ENCODE measurements around the gene PDS5B.
A peak's percentile ranks its signal among the peaks of the same experiment; 100 is the strongest.
"Not testable (repeated sequence)": the region's sequence is repeated elsewhere in the genome, so short reads cannot be mapped to it uniquely, and the experiment has no call there.

PDS5B gene

DNA sequence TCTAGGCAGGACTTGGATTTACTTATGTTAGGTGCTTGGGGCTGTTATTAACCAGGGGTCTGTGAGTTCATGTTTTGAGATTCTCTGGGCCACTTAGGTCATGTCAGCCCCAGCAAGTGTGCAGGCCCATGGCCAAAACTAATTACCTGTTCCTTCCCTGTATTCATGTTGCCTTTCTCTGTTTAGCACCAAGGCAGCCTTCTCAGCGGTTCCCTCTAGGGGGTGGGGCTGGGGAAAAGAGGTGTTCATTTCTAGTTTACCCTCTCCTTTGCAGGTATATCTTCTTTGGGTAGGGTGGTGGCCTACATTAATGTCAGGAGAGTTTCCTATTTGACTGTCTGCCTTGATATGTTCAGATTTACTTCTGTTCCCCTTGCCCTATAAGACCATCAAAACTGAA lies 61.7 kb downstream of the PDS5B start:
- no peak for DNase-seq (ENCODE audit: low read depth)

GRCh38 chr13:32650705-32651311 lies 64.6 kb downstream of the PDS5B start:
- DNase-seq (ENCODE audit: low read depth): peak; percentile 43

DNA sequence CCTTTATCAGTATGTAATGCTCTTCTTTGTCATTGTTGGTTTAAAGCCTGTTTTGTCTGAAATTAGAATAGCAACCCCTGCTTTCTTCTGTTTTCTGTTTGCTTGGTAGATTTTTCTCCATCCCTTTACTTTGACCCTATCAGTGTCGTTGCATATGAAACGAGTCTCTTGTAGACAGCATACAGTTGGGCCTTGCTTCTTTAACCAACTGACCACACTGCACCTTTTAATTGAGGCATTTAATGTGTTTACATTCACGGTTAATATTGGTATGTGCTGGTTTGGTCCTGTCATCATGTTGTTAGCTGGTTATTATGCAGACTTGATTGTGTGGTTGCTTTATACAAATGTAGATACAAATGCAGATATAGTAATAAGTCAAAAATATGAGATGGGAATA lies 71.1 kb downstream of the PDS5B start:
- no peak for DNase-seq (ENCODE audit: low read depth)

GRCh38 chr13:32659736-32660135 lies 73.5 kb downstream of the PDS5B start:
- no peak for DNase-seq (ENCODE audit: low read depth)

DNA sequence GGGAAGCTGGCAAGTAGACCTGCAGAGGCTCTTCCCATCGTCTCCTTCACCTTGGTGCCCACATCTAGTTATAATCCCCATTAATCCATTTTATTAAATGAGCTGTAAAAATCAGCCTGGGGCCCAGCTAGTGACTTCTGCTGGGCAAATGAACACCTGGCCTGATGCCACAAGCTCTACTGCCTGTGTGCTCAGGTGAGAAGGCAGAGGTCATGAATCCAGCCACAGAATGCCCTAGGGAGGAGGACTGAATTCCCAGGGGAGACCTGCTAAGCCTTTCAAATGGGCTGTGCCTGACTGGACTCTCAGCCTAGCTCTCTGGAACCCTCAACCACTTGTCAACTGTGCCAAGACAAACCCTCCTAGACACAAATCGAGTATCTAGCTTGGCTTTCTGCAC lies 74.0 kb downstream of the PDS5B start:
- no peak for DNase-seq (ENCODE audit: low read depth)

DNA sequence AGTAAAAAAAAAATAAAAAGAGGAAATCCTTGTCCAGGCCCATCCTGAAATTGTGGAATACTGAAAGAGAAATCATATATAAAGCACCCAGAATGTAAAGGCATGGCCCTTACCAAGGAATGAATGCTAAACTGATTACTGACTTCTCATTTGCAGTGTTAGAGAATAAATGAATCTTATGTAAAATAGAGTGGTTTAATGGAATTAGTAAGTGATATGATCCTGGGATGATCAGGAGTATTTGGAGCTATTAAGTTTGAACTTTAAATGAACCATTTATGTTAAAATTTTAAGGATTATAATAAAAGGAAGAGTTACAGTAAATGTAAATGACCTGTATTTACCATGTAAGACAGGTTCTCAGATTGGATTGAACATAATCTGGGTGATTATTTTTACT lies 75.4 kb downstream of the PDS5B start:
- DNase-seq (ENCODE audit: low read depth): no peak

GRCh38 chr13:32663660-32664059 lies 77.4 kb downstream of the PDS5B start:
- DNase-seq (ENCODE audit: low read depth): no peak

- DNase-seq (ENCODE audit: low read depth): no peak
These were observed 80.8 kb downstream of the PDS5B start for GRCh38 chr13:32666990-32667571.

- no peak for DNase-seq (ENCODE audit: low read depth)
These were observed 82.9 kb downstream of the PDS5B start for GRCh38 chr13:32669030-32669646.

DNA sequence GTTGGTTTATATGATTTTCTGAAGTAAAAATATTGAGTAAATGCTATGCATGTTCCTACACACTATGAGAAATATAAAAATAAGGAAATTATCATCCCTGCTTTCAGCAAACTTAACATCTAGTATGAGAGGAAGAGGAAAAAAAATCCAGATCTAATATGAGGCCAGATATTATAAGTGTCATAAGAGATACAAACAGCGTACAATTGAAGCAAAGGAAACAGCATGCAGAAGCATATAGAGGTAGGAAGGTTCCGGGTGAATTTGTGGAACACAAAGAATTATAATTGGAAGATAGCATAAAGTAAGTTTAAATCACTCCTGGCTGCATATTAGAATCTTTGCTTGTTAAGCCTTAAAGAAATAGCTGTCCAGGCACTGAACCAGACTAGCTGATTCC lies 88.3 kb downstream of the PDS5B start:
- no peak for DNase-seq (ENCODE audit: low read depth)

DNA sequence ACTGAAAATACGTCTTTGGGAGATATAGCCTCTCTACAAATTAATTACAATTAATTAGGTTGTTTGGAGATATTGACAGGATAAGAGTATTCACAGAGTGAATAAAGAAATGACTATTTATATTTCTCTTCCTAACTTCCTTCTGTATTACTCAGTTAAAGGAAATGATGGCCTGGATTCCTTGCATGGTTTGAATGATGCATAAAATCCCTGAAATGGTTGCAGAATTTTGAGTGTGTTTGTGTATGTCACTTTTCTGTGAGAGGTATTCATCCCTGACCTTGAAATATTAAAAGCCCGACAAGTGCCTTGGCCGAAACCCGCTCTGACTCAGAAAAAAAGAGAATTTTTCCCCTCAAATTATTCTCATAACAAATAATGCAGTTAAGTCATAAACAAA lies 90.0 kb downstream of the PDS5B start:
- DNase-seq (ENCODE audit: low read depth): no peak

DNA sequence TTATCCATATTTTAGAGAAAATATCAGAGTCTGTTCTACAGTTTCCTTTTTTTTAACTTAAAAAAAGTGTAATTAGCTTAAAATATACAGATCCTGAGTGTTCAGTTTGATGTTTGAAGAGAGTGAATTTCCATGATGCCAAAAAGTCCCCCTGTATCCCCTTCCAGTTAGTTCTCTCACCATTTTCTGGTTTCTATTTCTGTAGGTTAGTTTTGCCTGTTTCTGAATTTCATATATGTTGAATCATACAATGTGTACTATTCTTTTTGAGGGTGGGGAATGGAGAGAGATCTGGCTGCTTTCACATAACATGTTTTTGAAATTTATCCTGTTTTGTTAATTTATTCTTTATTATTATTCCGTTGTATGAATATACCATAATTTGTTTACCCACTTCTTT lies 95.9 kb downstream of the PDS5B start:
- DNase-seq (ENCODE audit: low read depth): no peak

DNA sequence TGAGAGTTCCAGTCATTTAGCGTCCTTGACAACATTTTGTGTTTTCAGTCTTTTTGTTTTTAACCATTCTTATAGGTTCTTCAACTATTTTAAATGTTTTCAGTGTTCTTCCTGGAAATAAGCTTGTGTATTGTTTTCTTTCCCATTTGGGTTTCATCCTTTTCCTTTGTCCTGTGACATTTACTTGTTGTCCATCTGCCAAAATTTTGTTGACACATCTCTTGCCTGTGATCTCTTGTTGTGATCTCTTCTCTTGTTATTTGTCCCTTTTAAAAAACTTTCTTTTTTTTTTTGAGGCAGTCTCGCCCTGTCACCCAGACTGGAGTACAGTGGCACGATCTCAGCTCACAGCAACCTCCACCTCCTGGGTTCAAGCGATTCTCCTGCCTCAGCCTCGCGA lies 96.5 kb downstream of the PDS5B start:
- DNase-seq (ENCODE audit: low read depth): no peak

DNA sequence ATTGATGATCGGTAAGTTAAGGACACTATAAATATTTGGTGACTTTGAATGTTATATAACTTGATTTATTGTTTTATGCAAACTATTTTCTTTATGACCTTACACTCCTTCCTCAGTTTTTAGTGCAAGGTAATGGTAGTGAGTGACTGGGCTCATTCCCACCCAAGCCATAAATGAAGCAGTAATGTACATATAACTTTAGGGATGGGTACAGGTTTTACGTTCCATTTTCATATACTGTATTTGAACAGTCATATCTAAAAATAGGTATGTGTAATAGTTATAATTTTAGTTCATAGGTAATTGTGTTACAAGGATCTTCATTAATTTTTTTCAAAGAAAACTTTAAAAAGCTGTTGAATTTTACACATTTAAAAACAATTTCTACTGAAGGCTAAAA lies 101.0 kb downstream of the PDS5B start:
- no peak for DNase-seq (ENCODE audit: low read depth)

- no peak for DNase-seq (ENCODE audit: low read depth)
These were observed 109.5 kb downstream of the PDS5B start for GRCh38 chr13:32695602-32696250.

DNA sequence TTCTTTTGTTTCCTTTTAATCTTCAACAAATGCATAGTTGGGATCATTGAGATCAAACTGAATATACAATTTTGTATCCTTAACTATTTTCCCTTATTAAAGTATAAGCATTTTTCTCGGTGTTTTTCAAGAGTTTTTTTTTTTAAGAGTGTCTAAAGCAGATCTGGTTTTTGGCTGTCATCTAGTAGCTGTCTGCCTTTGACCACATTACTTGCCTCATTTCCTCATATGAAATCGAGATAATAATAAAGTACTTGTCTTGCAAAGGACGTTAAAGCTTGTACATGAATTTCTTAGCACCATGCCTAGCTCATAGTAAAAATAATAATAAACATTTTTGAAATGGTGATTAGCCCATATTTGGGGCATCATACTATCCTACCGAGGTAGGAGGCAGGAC lies 121.2 kb downstream of the PDS5B start:
- DNase-seq (ENCODE audit: low read depth): no peak

- DNase-seq (ENCODE audit: low read depth): no peak
These were observed 127.1 kb downstream of the PDS5B start for GRCh38 chr13:32713397-32713796.

GRCh38 chr13:32716201-32716600 lies 129.9 kb downstream of the PDS5B start:
- not testable (repeated sequence) for DNase-seq (ENCODE audit: low read depth)

GRCh38 chr13:32720026-32720425 lies 133.8 kb downstream of the PDS5B start:
- DNase-seq (ENCODE audit: low read depth): no peak

GRCh38 chr13:32721131-32722034 lies 135.1 kb downstream of the PDS5B start:
- DNase-seq (ENCODE audit: low read depth): not testable (repeated sequence)

DNA sequence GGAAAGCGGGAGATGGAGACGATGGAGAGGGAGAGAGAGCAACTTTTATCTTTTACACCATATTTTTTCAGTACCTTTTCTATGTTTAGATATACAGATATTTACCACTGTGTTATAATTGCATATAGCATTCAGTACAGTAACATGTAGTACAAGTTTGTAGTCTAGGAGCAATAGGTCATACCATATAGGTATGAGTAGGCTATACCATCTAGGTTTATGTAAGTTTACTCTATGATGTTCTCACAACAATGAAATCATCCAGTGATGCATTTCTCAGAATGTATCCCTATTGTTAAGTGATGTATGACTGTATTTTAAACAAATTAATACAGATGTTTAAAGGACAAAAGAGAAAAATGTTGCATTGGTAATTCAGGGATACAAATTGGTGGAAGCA lies 136.1 kb downstream of the PDS5B start:
- DNase-seq (ENCODE audit: low read depth): no peak

DNA sequence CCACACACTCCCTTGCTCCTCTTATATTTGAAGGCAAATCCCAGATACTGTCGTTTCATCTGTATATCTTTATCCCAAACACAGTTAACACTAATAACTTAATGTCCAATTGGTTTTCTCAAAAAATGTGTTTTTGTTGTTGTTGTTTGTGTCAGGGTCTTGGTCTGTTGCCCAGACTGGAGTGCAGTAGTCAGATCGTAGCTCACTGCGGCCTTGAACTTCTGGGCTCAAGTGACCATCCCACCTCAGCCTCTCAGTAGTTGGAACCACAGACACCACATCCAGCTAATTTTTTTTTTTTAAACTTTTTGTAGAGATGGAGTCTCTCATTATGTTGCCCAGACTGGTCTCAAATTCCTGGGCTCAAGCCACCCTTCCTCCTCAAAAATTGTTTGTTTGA lies 137.7 kb downstream of the PDS5B start:
- DNase-seq (ENCODE audit: low read depth): no peak
